COR-L47 (cell line): ENCODE data around the gene TAB3.
"Not testable (repeated sequence)": the region's sequence is repeated elsewhere in the genome, so short reads cannot be mapped to it uniquely, and the experiment has no call there.

Experiments used
- DNase-seq: peaks from one replicate; lab custom pipeline; 2025; lab: John Stamatoyannopoulos, UW

Gene TAB3

DNA sequence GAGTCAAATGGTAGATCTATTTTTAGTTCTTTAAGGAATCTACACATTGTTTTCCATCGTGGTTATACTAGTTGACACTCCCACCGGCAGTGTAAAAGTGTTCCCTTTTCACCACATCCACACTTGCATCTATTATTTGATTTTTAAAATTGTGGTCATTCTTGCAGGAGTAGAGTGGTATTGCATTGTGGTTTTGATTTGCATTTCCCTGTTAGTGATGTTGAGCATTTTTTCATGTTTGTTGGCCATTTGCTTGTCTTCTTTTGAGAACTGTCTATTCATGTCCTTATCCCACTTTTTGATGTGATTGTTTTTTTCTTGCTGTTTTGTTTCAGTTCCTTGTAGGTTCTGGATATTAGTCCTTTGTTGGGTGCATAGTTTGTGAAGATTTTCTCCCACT is 70.0 kb downstream of the TAB3 start:
- no peak for DNase-seq

DNA sequence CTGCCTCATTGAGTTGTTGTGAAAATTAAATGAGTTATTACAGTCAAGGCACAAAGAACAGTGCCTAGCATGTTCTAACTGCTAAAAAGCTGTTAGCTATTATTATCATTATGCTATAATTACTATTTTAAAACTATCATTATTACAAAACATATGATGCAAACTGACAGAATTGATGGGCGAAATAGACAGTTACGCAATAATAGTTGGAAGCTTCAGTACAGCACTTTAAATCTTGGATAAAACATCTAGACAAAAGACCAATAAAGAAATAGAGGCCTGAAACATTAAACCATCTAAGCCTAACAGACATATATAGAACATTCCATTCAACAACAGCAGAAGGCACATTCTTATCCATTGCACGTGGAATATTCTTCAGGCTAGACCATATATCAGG is 73.0 kb downstream of the TAB3 start:
- no peak for DNase-seq

GRCh38 chrX:30814978-30815377 is 74.1 kb downstream of the TAB3 start:
- no peak for DNase-seq

DNA sequence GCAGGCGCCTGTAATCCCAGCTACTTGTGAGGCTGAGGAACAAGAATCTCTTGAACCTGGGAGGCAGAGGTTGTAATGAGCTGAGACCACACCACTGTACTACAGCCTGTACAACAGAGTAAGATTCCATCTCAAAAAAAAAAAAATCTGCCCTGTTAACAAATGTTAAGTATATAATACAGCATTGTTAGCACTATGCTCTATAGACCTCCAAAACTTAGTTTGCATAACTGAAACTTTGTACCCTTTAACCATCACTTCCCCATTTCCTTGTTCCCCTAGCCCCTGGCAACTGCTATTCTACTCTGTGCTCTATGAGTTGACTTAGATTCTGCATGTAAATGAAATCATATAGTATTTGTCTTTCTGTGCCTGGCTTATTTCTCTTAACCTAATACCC is 76.7 kb downstream of the TAB3 start:
- no peak for DNase-seq

- DNase-seq, result no peak
These were observed 82.8 kb downstream of the TAB3 start for GRCh38 chrX:30806187-30806728.

DNA sequence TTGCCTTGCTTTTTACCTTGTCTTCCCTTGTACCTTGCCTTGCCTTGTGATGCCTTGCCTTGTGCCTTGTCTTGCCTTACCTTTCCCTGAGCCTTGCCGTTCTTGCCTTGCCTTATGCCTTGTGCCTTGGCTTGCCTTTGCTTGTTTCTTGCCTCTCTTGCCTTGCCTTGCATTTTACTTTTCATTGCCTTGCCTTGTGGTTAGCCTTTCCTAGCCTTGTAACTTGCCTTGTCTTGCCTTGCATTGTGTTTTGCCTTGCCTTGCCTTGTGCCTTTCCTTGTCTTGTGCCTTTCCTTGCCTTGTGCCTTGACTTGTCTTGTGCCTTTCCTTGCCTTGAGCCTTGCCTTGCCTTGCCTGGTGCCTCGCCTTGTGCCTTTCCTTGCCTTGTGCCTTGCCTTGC is 84.6 kb downstream of the TAB3 start:
- no peak for DNase-seq

GRCh38 chrX:30800901-30801300 is 88.2 kb downstream of the TAB3 start:
- no peak for DNase-seq

- no peak for DNase-seq
These were observed 89.7 kb downstream of the TAB3 start for GRCh38 chrX:30799327-30799726.

- DNase-seq, result no peak
These were observed 90.2 kb downstream of the TAB3 start for GRCh38 chrX:30798810-30799209.

DNA sequence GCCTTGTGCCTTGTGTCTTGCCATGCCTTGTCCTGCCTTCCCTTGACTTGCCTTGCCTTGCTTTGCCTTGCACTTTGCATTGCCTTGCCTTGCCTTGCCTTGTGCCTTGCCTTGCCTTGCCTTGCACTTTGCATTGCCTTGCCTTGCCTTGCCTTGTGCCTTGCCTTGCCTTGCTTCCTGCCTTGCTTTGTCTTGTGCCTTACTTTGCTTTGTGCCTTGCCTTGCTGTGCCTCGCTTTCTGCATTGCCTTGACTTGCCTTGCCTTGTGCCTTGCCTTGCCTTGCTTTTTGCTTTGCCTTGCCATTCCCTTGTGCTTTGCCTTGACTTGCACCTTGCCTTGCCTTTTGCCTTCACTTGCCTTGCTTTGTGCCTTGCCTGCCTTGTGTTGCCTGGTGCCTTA is 91.8 kb downstream of the TAB3 start:
- not testable (repeated sequence) for DNase-seq

DNA sequence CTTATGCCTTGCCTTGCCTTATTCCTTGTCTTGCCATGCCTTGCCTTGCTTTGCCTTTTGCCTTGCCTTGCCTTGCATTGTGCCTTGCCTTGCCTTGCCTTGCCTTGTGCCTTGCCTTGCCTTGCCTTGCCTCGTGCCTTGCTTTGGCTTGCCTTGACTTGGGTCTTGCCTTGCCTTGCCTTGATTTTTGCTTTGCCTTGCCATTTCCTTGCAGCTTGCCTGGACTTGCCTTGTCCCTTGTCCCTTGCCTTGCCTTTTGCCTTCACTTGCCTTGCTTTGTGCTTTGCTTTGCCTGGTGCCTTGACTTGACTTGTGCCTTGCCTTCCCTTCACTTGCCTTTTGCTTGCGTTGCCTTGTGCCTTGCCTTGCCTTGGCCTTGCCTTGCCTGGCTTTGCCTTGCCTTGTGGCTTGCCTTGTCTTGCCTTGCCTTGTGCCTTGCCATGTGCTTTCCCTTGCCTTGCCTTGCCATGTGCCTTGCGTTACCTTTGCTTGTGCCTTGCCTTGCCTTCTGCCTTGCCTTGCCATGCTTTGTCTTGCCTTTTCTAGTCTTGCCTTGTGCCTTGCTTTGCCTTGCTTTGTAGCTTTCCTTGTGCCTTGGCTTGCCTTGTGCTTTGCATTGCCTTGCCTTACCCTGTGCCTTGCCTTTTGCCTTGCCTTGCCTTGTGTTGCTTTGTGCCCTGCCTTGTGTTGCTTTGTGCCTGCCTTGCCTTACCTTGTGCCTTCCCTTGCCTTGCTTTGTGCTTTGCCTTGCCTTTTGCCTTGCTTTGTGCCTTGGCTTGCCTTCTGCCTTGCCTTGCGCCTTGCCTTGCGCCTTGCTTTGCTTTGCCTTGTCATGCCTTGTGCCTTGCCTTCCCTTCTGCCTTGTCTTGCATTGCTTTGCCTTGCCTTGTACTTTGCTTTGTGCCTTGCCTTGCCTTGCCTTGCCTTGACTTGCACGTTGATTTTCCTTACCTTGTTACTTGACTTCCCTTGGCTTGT is 92.8 kb downstream of the TAB3 start:
- DNase-seq, result no peak

DNA sequence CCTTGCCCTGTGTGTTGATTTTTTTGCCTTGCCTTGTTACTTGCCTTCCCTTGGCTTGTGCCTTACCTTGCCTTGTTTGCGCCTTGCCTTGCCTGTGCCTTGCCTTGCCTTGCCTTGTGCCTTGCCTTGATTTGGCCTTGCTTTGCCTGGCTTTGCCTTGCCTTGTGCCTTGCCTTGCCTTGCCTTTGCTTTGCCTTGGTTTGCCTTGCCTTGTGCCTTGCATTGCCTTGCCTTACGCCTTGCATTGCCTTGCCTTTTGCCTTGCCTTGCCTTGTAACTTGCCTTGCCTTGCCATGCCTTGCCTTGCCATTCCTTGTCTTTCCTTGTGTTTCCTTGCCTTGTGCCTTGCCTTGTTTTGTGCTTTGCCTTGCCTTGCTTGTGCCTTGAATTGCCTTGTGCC is 94.6 kb downstream of the TAB3 start:
- no peak for DNase-seq

- DNase-seq, result no peak
These were observed 95.3 kb downstream of the TAB3 start for GRCh38 chrX:30793767-30794103.

DNA sequence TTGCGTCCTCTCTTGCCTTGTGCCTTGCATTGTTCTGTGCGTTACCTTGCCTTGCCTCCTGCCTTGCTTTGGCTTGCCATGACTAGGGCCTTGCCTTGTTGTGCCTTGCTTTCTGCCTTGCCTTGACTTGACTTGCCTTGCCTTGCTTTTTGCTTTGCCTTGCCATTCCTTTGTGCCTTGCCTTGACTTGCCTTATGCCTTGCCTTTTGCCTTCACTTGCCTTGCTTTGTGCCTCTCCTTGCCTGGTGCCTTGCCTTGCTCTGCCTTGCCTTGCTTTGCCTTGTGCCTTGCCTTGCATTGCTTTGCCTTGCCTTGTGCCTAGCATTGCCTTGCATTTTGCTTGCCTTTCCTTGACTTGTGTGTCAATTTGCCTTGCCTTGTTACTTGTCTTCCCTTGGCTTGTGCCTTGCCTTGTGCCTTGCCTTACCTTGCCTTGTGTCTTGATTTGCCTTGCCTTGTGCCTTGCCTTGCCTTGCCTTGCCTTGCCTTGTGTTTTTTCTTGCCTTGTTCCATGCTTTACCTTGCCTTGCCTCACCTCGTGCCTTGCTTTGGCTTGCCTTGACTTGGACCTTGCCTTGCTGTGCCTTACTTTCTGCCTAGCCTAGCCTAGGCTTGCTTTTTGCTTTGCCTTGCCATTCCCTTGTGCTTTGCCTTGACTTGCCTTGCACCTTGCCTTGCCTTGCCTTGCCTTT is 95.8 kb downstream of the TAB3 start:
- DNase-seq, result no peak

DNA sequence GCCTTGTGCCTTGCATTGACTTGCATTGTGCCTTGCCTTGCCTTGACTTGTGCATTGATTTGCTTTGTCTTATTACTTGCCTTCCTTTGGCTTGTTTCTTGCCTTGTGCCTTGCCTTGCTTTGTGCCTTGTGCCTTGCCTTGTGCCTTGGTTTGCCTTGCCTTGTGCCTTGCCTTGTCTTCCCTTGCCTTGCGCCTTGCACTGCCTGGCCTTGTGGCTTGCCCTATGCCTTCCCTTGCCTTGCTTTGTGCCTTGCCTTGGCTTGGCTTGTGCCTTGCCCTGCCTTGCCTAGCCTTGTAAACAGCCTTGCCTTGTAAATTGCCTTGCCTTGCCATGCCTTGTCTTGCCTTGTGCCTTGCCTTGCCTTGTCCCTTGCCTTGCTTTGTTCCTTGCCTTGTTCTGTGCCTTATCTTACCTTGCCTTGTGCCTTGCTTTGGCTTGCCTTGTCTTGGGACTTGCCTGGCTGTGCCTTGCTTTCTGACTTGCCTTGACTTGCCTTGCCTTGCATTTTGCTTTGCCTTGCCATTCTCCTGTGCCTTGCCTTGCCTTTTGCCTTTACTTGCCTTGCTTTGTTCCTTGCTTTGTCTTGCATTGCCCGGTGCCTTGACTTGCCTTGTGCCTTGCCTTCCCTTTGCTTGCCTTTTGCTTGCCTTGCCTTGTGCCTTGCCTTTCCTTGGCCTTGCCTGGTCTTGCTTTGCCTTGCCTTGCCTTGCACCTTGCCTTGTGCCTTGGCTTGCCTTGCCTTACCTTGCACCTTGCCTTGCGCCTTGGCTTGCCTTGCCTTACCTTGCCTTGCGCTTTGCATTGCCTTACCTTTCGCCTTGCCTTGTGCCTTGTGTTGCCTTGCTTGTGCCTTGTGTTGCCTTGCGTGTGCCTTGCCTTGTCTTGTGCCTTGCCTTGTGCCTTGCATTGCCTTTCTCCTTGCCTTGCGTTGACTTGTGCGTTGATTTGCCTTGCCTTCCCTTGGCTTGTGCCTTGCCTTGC is 97.5 kb downstream of the TAB3 start:
- no peak for DNase-seq

DNA sequence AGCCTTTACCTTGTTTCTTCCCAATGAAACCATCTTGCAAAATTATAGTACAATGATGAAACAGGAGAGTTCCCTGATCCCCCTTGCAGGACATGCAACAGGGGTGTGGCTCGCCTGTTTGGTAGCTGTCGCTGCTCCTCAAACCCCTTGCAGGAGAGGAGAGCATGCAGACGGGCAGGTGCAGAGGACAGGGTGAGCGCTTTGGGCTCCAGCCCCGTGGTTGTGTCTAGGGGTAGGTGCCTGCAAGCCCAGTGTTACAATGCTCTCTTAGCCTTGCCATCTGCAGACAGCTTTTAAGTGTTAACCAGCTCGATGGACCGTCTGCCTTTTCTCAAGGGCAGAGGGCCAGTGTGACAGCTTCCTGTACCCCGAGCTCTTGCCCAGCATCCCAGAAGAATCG is 102.0 kb downstream of the TAB3 start:
- DNase-seq, result no peak

- DNase-seq, result no peak
These were observed 102.7 kb downstream of the TAB3 start for GRCh38 chrX:30786374-30786773.

DNA sequence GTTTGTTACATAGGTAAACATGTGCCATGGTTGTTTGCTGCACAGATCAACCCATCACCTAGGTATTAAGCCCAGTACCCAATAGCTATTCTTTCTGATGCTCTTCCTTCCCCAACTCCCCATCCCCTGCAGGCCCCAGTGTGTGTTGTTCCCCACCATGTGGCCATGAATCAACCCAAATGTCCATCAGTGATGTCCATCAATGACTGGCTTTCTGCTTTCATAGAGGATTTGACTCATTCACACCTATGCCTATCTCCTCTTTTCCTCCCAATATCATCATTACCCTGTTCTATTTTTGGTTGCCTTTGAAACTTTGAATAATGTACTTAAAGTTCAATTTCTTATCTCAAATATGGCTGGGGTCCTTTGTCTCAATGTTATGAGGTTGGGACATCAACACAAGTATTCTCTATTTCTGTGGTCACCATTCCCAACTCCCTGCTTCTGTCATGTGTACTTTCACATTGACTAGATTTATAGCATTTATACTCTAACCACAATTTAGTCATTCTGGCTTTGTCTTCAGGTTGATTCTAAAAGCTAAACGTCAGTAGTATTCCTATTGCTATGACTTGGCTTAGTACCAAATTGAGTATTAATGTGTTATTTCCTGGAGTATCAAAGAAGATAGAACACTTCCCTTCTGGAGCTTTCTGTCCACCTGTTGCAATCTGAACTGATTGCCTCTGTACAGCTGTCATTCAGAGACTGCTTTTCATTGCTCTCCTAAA is 107.2 kb downstream of the TAB3 start:
- no peak for DNase-seq

DNA sequence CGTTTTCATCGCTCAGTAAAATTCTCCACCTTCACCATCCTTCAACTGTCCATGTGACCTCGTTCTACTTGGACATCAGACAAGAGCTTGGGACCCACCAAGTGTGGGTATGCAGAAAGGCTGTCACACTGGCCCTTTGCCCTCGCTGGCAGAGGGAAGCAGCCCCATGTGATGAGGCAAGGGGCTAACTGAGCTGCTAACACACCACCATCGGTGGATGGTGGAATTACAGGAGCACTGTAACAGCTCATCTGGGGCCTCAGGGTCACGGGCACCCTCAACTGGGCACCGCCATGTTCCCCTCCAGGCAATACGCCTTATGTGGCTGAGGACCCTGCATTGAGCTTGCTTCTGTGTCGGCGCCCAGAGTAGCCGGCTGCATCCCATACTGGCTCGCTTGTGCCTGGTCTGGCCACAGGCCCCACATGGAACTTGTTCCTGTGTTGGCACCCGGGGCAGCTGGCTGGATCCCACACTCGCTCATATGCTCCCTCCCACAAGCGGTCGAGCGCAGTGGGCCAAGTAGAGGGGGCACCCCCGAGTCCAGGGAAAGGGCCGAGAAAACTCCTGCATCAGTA is 109.5 kb downstream of the TAB3 start:
- DNase-seq, result no peak

DNA sequence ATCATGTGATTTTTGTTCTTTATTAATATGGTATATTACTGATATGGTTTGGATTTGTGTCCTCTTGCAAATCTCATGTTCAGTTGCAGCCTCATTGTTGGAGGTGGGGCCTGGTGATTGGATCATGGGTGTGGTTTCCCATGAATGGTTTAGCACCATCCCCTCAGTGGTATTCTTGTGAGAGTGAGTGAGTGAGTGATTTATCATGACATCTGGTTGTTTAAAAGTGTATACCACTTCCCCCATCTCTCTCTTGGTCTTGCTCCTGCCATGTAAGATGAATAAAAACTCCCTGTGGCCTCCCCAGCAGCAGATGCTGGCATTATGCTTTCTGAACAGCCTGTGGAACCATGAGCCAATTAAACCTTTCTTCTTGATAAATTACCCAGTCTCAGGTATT is 111.5 kb downstream of the TAB3 start:
- DNase-seq, result no peak
